Fibroblast of lung (primary cell): ENCODE results near the gene FAM20B. TPM values are rescaled to one million over a fixed set of nuclear protein-coding genes. Genes with fewer than 3 reads are reported as not detected.
A peak's percentile ranks its signal among the peaks of the same experiment; 100 is the strongest.

ENCODE experiments used
- DNase-seq, 2 donors: peaks; one replicate each; pipeline versions ENCODE4 v3.0.0 to v3.0.0-alpha.2; 2010; ENCODE audit warnings: low read depth in 2 of 2
- H2AFZ ChIP-seq: 2 replicates; pipeline ENCODE4 v1.5.1; 2012; ENCODE audit warnings: low read length, control low read depth, inconsistent platforms
- H3K27ac ChIP-seq: 2 replicates; pipeline ENCODE4 v1.5.1; 2011; ENCODE audit warnings: low read length, control low read depth; ENCODE audit not compliant: insufficient read depth
- H3K27me3 ChIP-seq: 2 replicates; pipeline ENCODE4 v1.5.1; 2011; ENCODE audit warnings: mild to moderate bottlenecking, low read length; ENCODE audit not compliant: control insufficient read depth, insufficient read depth
- H3K36me3 ChIP-seq: 2 replicates; pipeline ENCODE4 v1.5.1; 2011; ENCODE audit warnings: low read length; ENCODE audit not compliant: control insufficient read depth, insufficient read depth
- H3K4me1 ChIP-seq: 2 replicates; pipeline ENCODE4 v1.5.1; 2011; ENCODE audit warnings: low read length; ENCODE audit not compliant: control insufficient read depth, insufficient read depth; ENCODE audit errors: extremely low read depth
- H3K4me2 ChIP-seq: 2 replicates; pipeline ENCODE4 v1.5.1; 2011; ENCODE audit warnings: low read length, control low read depth; ENCODE audit not compliant: insufficient read depth; ENCODE audit errors: extremely low read depth
- H3K4me3 ChIP-seq, 4 experiments: fragments of 200-600 bp in 1 of 4; sonication (generic) in 1 of 4; replicated peaks in 1 of 4; 2 replicates each; pipeline ENCODE4 v1.5.1; 2011 to 2016; ENCODE audit warnings: low read length in 4 of 4, low read depth in 3 of 4, mild to moderate bottlenecking in 3 of 4, control low read depth in 2 of 4, inconsistent platforms in 1 of 4, mixed read lengths in 1 of 4; ENCODE audit not compliant: insufficient read depth in 1 of 4; ENCODE audit errors: control extremely low read depth in 1 of 4
- H3K79me2 ChIP-seq: 2 replicates; pipeline ENCODE4 v1.5.1; 2012; ENCODE audit warnings: mild to moderate bottlenecking, low read length, inconsistent platforms; ENCODE audit not compliant: control insufficient read depth, insufficient read depth
- H3K9ac ChIP-seq: 2 replicates; pipeline ENCODE4 v1.5.1; 2011; ENCODE audit warnings: mild to moderate bottlenecking, low read length, control low read depth; ENCODE audit not compliant: insufficient read depth
- H3K9me3 ChIP-seq: 2 replicates; pipeline ENCODE4 v1.5.1; 2012; ENCODE audit warnings: low read depth, low read length; ENCODE audit not compliant: control insufficient read depth, insufficient read depth
- H4K20me1 ChIP-seq: 2 replicates; pipeline ENCODE4 v1.5.1; 2011; ENCODE audit warnings: low read length; ENCODE audit not compliant: control insufficient read depth, insufficient read depth; ENCODE audit errors: extremely low read depth
- EZH2 ChIP-seq: IDR thresholded peaks from 2 replicates; pipeline ENCODE4 v1.5.1; 2012; ENCODE audit warnings: low read length, control low read depth, mild to moderate bottlenecking; ENCODE audit errors: missing control alignments
- polyA plus RNA-seq, 2 donors: library from polyadenylated mRNA; depleted of rRNA in 1 of 2; stranded (reverse) in 1 of 2; unstranded in 1 of 2; fragments of >200 nt; gene quantifications; 2 replicates each; pipeline ENCODE4 v1.2.1, GENCODE V29; 2011 to 2012; ENCODE audit warnings: missing spikeins in 1 of 2
- total RNA-seq: library from RNA; depleted of rRNA; stranded (reverse); fragments of >200 nt; gene quantifications from 2 replicates; pipeline ENCODE4 v1.2.1, GENCODE V29; 2014
- TF ChIP-seq, protein P1 (sequence below), 2 donors: IDR thresholded peaks in 1 of 2; conservative IDR thresholded peaks in 1 of 2; 1 replicate in 1 of 2; 2 replicates in 1 of 2; pipeline ENCODE4 v1.5.1; 2011 to 2012; ENCODE audit warnings: low read length in 2 of 2, control low read depth in 1 of 2, inconsistent platforms in 1 of 2, low read depth in 1 of 2, mild to moderate bottlenecking in 1 of 2

FAM20B gene
- total and polyA plus RNA-seq, 2 donors (not counting 1 experiment from before 2014, with no cell fraction given) = 42.1 to 45.2 TPM

DNA sequence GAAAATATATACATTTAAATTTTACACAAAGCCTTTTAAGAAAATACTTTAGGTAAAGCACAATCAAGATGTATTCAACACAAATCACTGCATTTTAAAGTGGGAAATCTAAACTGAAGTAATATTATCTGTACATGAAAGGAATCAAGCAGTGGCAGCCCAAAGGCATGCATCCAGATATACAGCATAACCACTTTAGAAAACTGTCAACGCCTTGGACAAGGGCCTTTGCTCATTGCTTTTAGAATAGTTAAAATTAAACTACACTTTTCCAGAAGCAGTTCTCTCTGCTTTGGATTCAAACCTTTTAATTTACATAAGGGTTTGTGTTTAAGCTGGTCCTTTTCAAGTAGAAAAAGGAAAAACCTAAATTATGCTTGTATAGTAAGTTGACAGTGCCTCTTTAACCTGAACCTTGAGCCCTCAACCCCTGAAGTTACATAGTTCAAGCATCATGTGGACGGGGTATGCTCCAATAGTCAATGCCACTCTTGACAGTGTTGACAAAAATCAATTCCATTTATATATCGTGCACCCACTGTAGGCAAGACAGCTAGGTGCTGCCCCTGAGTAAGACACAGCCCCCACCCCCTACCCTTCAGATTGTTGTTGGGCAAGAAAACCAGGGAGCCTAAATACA, 79.0 kb downstream of the FAM20B start:
- Histone ChIP-seq H3K27me3 (no peaks in the 10 kb centered on the region), H3K27ac (no peak overlapping the region), H2AFZ (no peak overlapping the region), H3K4me1 (no peaks in the 10 kb centered on the region), H3K4me3 (no peak overlapping the region), H3K9me3 (no peaks in the 10 kb centered on the region), H4K20me1 (no peaks in the 10 kb centered on the region), H3K9ac (no peak overlapping the region), H3K36me3 (peaks cover 27% of the 10 kb centered on the region), H3K79me2 (peaks cover 41% of the 10 kb centered on the region), H3K4me2 (no peak overlapping the region)
- DNase-seq = no peak
- TF ChIP-seq EZH2 = no peak
- TF ChIP-seq, protein P1, sequence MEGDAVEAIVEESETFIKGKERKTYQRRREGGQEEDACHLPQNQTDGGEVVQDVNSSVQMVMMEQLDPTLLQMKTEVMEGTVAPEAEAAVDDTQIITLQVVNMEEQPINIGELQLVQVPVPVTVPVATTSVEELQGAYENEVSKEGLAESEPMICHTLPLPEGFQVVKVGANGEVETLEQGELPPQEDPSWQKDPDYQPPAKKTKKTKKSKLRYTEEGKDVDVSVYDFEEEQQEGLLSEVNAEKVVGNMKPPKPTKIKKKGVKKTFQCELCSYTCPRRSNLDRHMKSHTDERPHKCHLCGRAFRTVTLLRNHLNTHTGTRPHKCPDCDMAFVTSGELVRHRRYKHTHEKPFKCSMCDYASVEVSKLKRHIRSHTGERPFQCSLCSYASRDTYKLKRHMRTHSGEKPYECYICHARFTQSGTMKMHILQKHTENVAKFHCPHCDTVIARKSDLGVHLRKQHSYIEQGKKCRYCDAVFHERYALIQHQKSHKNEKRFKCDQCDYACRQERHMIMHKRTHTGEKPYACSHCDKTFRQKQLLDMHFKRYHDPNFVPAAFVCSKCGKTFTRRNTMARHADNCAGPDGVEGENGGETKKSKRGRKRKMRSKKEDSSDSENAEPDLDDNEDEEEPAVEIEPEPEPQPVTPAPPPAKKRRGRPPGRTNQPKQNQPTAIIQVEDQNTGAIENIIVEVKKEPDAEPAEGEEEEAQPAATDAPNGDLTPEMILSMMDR (conservative IDR thresholded peaks at IDR 0.05 in 1 of 2, IDR thresholded peaks at IDR 0.05 in 1 of 2; ENCODE audit: low read depth in 1 of 2, low read length in 2 of 2) = no peak

DNA sequence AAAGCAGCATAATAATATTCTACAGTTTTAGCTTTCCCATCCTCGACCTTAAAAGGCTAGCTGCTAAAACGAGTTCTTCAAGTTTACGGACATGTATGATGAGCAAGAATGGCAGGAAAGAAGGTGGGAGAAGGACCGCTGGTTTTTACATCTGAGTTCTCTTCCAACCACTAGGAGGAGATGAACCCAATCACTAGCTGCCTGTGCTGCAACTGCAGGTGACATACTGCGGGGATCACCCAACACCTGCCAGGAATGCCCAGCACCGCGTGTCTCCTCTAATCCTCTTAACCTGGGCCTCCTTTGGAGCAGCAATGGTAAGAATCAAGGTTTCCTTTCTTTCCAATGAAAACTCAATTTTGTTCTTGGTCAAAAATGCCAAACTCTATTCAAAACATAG, 79.7 kb downstream of the FAM20B start:
- Histone ChIP-seq H3K36me3 (peaks cover 27% of the 10 kb centered on the region), H3K9me3 (no peaks in the 10 kb centered on the region), H3K27me3 (no peaks in the 10 kb centered on the region), H3K4me3 (no peak overlapping the region), H3K4me1 (no peaks in the 10 kb centered on the region), H3K79me2 (peaks cover 41% of the 10 kb centered on the region), H3K4me2 (no peak overlapping the region), H3K9ac (no peak overlapping the region), H3K27ac (no peak overlapping the region), H4K20me1 (no peaks in the 10 kb centered on the region), H2AFZ (no peak overlapping the region)
- TF ChIP-seq, protein P1 (conservative IDR thresholded peaks at IDR 0.05 in 1 of 2, IDR thresholded peaks at IDR 0.05 in 1 of 2; ENCODE audit: low read depth in 1 of 2, low read length in 2 of 2) = peak; percentile 12 to 51
- no peak for TF ChIP-seq EZH2
- peak in 1 of 2 donors; percentile 17 for DNase-seq

DNA sequence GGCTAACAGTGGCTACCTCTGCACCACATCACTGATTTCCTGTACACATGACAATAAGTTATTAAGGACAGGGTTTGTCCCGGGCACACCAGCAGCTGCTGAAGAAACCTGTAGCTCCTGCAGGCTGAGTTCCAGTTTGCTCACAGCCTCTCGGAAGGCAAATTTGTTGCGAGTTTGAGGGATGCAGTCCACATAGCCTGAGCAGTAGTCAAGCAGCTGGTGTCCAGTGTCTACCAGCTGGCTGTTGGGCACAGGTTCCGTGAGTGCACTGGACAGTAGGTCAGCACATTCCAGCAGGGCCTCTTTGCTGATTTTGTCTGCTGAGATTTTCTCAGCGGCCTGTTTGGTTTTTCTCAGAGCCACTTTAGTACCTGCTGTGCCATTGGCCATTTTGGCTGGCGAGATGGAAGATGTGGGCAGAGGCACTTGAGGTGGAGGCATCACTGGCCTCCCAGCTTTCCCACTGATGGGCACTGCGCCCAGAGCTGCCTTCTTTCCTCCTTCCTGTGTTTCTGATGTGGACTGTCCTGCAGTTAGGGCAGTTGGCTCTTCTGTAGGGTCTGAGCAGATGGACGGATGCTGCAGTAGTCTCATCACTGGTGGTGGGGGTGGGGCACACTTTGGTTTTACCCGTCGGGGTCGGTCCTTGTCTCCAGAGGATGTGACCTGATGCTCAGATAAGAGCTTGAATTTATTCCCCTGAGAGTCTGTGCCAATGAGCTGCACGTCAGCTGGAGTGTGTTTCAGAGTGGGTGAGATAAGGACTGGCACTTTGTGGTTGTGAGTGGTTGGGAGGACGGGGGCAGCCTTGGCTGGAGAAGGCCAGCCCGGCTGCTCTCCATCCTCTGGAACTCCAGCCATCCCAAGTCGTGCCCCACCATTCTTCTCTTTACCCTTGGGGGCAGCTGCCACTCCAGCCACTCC, 82.3 kb downstream of the FAM20B start:
- Histone ChIP-seq H3K4me1 (no peaks in the 10 kb centered on the region), H3K4me2 (no peak overlapping the region), H3K9me3 (no peaks in the 10 kb centered on the region), H2AFZ (no peak overlapping the region), H3K27me3 (no peaks in the 10 kb centered on the region), H3K27ac (no peak overlapping the region), H3K9ac (no peak overlapping the region), H3K4me3 (no peak overlapping the region), H3K79me2 (peaks cover 42% of the 10 kb centered on the region), H4K20me1 (no peaks in the 10 kb centered on the region), H3K36me3 (peaks cover 31% of the 10 kb centered on the region)
- no peak for DNase-seq
- TF ChIP-seq, protein P1 (conservative IDR thresholded peaks at IDR 0.05 in 1 of 2, IDR thresholded peaks at IDR 0.05 in 1 of 2; ENCODE audit: low read depth in 1 of 2, low read length in 2 of 2) = no peak
- no peak for TF ChIP-seq EZH2
